OCI-LY7 (cell line): ENCODE results near the gene AKAP12. TPM values are rescaled to one million over a fixed set of nuclear protein-coding genes. Genes with fewer than 3 reads are reported as not detected.
"Not testable (repeated sequence)": the region's sequence is repeated elsewhere in the genome, so short reads cannot be mapped to it uniquely, and the experiment has no call there.

Experiments
- BruUV-seq: library from RNA; stranded (reverse); fragments of 400-500 nt; replicated peaks from 2 replicates; lab custom pipeline; 2021; lab: Mats Ljungman, UMichigan
- CTCF ChIA-PET: fragments of 300-600 bp; sonication (Branson Sonifier 250); formaldehyde crosslinking; loops from one replicate; lab custom pipeline; 2022; ENCODE audit warnings: antibody characterized with exemption; ENCODE audit not compliant: unreplicated experiment; lab: Charles Lee
- POLR2A ChIA-PET: fragments of 300-600 bp; sonication (Branson Sonifier 250); formaldehyde crosslinking; loops from one replicate; lab custom pipeline; 2022; ENCODE audit warnings: antibody characterized with exemption; lab: Charles Lee
- DNase-seq: peaks from one replicate; pipeline ENCODE4 v3.0.0-alpha.2; 2015; ENCODE audit warnings: low spot score
- H2AFZ ChIP-seq: fragments of 200-600 bp; sonication (generic), shearing (Covaris generic); 2 replicates; pipeline ENCODE4 v1.6.1; 2014; ENCODE audit warnings: mild to moderate bottlenecking, antibody characterized with exemption, low read length, moderate library complexity
- H3K27ac ChIP-seq: fragments of 200-600 bp; sonication (generic); 2 replicates; pipeline ENCODE4 v1.5.1; 2014; ENCODE audit warnings: mixed run types, low read depth, mild to moderate bottlenecking, moderate library complexity, low read length, inconsistent platforms; ENCODE audit not compliant: poor library complexity, severe bottlenecking
- H3K36me3 ChIP-seq: fragments of 200-600 bp; sonication (generic); 2 replicates; pipeline ENCODE4 v1.6.1; 2014; ENCODE audit warnings: mild to moderate bottlenecking, antibody characterized with exemption, low read length, moderate library complexity, mixed read lengths; ENCODE audit not compliant: insufficient read depth
- H3K4me1 ChIP-seq: fragments of 200-600 bp; sonication (generic); 2 replicates; pipeline ENCODE4 v1.5.1; 2014; ENCODE audit warnings: mild to moderate bottlenecking, low read length; ENCODE audit not compliant: insufficient read depth, poor library complexity, severe bottlenecking
- H3K4me2 ChIP-seq: fragments of 200-600 bp; sonication (generic); 2 replicates; pipeline ENCODE4 v1.6.1; 2014; ENCODE audit warnings: mild to moderate bottlenecking, low read length
- H3K4me3 ChIP-seq: fragments of 200-600 bp; sonication (generic); 2 replicates; pipeline ENCODE4 v1.5.1; 2014; ENCODE audit warnings: mild to moderate bottlenecking, low read depth, low read length; ENCODE audit not compliant: poor library complexity, severe bottlenecking
- H3K79me2 ChIP-seq: fragments of 200-600 bp; sonication (generic); 2 replicates; pipeline ENCODE4 v1.6.1; 2016; ENCODE audit warnings: low read depth, mild to moderate bottlenecking, low read length, moderate library complexity, mixed read lengths; ENCODE audit not compliant: insufficient read depth
- H3K9me2 ChIP-seq: fragments of 200-600 bp; sonication (generic); 2 replicates; pipeline ENCODE4 v1.6.1; 2016; ENCODE audit warnings: mild to moderate bottlenecking, low read length, mixed read lengths; ENCODE audit not compliant: insufficient read depth
- H3K9me3 ChIP-seq: fragments of 200-600 bp; sonication (generic); 2 replicates; pipeline ENCODE4 v1.6.1; 2014; ENCODE audit warnings: mild to moderate bottlenecking, mixed run types, low read length, mixed read lengths
- H4K20me1 ChIP-seq: fragments of 200-600 bp; sonication (generic); 2 replicates; pipeline ENCODE4 v1.6.1; 2014; ENCODE audit warnings: mild to moderate bottlenecking, antibody characterized with exemption, low read length, moderate library complexity, mixed read lengths; ENCODE audit not compliant: insufficient read depth
- EZH2phosphoT487 ChIP-seq: fragments of 200-600 bp; sonication (generic); IDR thresholded peaks from 2 replicates; pipeline ENCODE4 v1.6.1; 2018; ENCODE audit warnings: low read depth, borderline replicate concordance, mild to moderate bottlenecking, mixed run types, antibody characterized with exemption, low read length, moderate library complexity, mixed read lengths
- intact Hi-C: fragments of 100-400 bp; cut with micrococcal nuclease; formaldehyde crosslinking; loops from one replicate; pipeline ENCODE4 v1.10.0; 2022; ENCODE audit not compliant: unreplicated experiment
- total RNA-seq, 2 experiments: library from RNA; depleted of rRNA in 1 of 2; stranded (reverse); fragments of >200 nt in 1 of 2; shearing (Covaris generic) in 1 of 2; gene quantifications; 2 replicates each; pipeline ENCODE4 v1.2.3, GENCODE V29; 2014 to 2022
- TF ChIP-seq, protein P1 (sequence below): fragments of 200-600 bp; sonication (generic); conservative IDR thresholded peaks from 2 replicates; pipeline ENCODE4 v1.5.1; 2014; ENCODE audit warnings: mild to moderate bottlenecking, antibody characterized with exemption, low read length, moderate library complexity, mixed read lengths

AKAP12 gene
- total RNA-seq, 2 experiments from 2014 or later = 0.23 TPM; not detected in 1

- CTCF ChIA-PET = no interaction called here
- Histone ChIP-seq H3K9me3 (no peaks in the 10 kb centered on the region), H3K79me2 (peaks cover 90% of the 10 kb centered on the region), H3K27ac (no peak overlapping the region), H2AFZ (no peak overlapping the region), H3K4me1 (peaks cover 50% of the 10 kb centered on the region), H3K4me3 (no peak overlapping the region), H4K20me1 (no peaks in the 10 kb centered on the region), H3K9me2 (no peaks in the 10 kb centered on the region), H3K36me3 (peaks cover 28% of the 10 kb centered on the region), H3K4me2 (no peak overlapping the region)
- no peak for TF ChIP-seq EZH2phosphoT487
- TF ChIP-seq, protein P1, sequence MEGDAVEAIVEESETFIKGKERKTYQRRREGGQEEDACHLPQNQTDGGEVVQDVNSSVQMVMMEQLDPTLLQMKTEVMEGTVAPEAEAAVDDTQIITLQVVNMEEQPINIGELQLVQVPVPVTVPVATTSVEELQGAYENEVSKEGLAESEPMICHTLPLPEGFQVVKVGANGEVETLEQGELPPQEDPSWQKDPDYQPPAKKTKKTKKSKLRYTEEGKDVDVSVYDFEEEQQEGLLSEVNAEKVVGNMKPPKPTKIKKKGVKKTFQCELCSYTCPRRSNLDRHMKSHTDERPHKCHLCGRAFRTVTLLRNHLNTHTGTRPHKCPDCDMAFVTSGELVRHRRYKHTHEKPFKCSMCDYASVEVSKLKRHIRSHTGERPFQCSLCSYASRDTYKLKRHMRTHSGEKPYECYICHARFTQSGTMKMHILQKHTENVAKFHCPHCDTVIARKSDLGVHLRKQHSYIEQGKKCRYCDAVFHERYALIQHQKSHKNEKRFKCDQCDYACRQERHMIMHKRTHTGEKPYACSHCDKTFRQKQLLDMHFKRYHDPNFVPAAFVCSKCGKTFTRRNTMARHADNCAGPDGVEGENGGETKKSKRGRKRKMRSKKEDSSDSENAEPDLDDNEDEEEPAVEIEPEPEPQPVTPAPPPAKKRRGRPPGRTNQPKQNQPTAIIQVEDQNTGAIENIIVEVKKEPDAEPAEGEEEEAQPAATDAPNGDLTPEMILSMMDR = no peak
- POLR2A ChIA-PET = interaction anchor here (0.7 kb wide), 1 partner anchor 24 kb away, joined by 3 read pairs; no protein-coding TSS in a partner anchor
- intact Hi-C loops = no loop called here
- BruUV-seq = no TSS peak
- no peak for DNase-seq
Measured at GRCh38 chr6:151381722-151382121, 142.0 kb downstream of the AKAP12 start.

DNA sequence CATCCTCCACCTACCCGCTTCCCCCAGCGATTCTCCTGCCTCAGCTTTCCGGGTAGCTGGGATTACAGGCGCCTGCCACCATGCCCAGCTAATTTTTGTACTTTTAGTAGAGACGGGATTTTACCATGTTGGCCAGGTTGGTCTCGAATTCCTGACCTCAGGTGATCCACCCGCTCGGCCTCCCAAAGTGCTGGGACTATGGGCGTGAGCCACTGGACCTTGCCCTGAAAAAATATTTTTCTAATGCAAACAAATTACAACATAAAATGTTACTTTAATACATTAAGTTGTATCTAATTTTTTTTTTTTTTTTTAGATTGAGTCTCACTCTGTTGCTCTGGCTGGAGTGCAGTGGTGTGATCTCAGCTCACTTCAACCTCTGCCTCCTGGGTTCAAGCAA is 142.9 kb downstream of the AKAP12 start:
- Histone ChIP-seq H3K4me1 (peaks cover 49% of the 10 kb centered on the region), H3K79me2 (peaks cover 91% of the 10 kb centered on the region), H3K36me3 (peaks cover 38% of the 10 kb centered on the region)
- CTCF ChIA-PET, H3K9me2 ChIP-seq, BruUV-seq, H2AFZ ChIP-seq, intact Hi-C loops, DNase-seq, H3K27ac ChIP-seq, H3K9me3 ChIP-seq, H3K4me3 ChIP-seq, H4K20me1 ChIP-seq, H3K4me2 ChIP-seq: not testable (repeated sequence)
- POLR2A ChIA-PET = interaction anchor here (0.7 kb wide), 1 partner anchor 93 kb away, joined by 3 read pairs; no protein-coding TSS in a partner anchor

- H3K4me1 ChIP-seq = peaks cover 49% of the 10 kb centered on the region
- no TSS peak for BruUV-seq
- H3K27ac ChIP-seq = no peak overlapping the region
- no peak for TF ChIP-seq EZH2phosphoT487
- TF ChIP-seq, protein P1 = no peak
- no peak overlapping the region for H2AFZ ChIP-seq
- H3K4me3 ChIP-seq = no peak overlapping the region
- CTCF ChIA-PET = no interaction called here
- no peak for DNase-seq
- peaks cover 45% of the 10 kb centered on the region for H3K36me3 ChIP-seq
- no peaks in the 10 kb centered on the region for H3K9me3 ChIP-seq
- no peaks in the 10 kb centered on the region for H4K20me1 ChIP-seq
- no peak overlapping the region for H3K4me2 ChIP-seq
- no peaks in the 10 kb centered on the region for H3K9me2 ChIP-seq
- H3K79me2 ChIP-seq = peaks cover 91% of the 10 kb centered on the region
- intact Hi-C loops = no loop called here
- POLR2A ChIA-PET = interaction anchor here (1.0 to 1.3 kb wide), 3 partner anchors 9 to 68 kb away, joined by 3 read pairs; partner anchors contain the start of gene RMND1
Measured at GRCh38 chr6:151384151-151384550, 144.4 kb downstream of the AKAP12 start.
